Measurements from ENCODE around the gene TSPAN17.
"Not testable (repeated sequence)": the region's sequence is repeated elsewhere in the genome, so short reads cannot be mapped to it uniquely, and the experiment has no call there.

The TSPAN17 gene

DNA sequence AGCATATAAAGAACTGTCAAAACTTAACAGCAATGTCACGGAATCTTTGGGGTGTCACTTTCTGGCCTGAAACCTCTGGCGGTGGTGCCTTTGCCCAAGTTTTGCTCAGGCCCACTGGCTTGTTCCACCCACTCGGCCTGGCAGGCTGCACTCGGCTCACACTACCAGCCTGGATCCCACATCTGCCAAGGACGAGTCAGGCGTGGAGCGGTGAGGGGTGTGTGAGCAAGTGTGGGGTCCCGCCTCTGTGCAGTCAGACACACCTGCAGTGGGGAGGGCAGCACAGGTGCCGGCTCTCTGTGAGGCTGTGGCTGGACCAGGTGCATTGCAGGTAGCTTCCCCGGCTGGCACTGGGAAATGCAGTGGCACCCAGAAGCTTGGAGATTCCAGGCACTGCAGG is 40.0 kb downstream of the TSPAN17 start:
- no peak for DNase-seq

DNA sequence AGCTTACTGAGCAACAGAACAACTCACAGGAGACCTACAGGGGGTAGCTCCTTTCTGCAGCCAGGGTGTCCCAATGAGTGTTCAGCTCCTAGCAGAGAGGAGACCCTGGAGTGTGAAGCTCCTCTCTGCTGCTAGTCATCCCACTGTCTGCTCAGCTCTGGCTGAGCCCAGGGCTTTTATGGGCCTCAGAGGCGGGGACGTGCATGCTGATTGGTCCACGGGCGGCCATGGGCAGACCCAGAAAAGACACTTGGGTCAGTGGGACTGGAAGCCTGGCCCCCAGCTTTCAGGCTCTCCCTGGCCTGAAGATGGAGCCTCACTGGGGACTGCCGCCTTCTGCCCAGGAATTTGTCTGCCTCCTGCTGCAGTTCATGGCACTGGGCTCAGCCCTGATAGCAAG is 40.6 kb downstream of the TSPAN17 start:
- no peak for DNase-seq

DNA sequence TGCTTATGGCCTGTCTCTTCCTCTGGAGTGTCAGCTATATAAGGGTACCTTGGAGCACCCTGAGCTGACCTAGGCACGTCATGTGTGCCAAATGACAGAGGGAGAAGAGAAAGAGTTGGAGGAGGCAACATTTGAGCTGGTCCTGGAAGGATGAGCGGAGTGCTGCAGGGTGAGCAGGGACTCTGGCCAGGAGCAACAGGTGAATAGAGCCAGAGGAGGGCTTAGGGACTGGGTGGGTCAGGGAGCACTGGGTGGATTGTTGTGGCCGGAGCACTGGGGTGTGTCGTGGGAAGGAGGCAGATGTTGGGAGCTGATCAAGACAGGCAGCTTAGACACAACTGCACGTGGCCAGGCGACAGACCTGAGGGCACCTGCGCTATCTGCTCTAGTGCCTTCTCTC is 43.6 kb downstream of the TSPAN17 start:
- DNase-seq: no peak

DNA sequence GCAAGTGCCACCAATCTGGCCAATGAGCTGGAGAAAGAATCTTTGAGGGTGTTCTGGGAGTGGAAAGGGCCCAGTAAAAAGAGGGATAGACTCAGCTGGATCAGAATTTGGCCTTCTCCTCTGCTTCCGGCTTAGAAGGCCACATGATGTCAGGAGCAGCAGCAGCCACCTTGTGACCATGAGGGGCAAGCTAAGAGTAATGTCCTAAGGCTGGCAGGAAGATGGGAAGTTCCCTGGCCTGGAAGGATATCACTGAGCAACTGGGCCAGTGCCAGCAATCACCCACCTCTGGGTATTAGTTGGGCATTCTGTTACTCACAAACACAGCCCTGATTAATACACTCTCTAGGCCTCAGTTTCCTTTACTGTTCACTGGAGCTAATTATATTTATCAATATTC is 44.2 kb downstream of the TSPAN17 start:
- no peak for DNase-seq

DNA sequence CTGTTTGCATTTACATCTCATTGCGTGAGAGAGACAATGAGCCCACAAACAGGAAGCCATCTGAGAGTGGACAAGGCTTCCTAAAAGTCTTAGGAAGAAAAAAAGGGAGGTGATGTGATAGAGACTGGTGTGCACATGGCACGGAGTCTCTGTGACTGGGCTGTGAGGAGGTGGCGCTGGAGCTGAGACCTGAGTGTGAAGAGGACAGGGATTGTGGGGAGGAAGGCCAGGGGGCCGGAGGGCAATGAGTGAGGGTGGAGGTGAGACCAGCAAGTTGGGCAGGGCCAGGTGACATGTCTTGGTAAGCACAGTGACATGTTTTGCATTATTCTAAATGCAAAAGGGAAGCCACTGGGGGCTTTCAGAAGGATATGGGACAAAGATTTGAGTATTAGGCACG is 45.0 kb downstream of the TSPAN17 start:
- DNase-seq: no peak

DNA sequence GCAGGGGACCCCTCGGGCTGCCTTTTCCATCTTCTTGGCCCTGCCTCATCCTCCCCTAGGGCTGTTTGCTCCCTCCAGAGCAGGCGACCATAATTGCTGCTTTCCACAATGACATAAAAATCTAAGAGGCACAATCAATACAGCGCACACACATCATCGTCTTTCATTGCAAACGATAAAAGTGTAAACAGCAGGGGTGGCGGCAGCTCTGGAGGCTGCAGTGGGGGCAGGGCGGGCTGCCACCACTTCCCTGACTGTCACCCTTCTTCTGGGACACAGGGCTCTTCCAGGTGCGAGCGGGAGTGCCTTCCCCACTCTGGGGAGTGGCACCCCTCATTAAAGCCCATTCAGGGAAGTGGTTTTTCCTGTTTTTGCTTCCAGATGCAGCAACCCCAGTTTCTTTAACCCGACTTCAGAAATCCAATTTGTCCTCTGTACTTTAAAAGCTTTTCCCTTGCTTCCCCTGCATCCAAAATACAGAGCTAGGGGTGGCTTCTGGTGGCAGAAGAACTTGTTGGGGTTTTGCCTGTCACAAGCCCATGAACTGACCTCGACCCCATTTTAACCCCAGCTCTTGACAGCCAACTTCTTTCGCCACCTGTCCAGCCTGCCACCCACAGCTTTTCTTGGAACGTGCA is 45.7 kb downstream of the TSPAN17 start:
- DNase-seq: no peak

DNA sequence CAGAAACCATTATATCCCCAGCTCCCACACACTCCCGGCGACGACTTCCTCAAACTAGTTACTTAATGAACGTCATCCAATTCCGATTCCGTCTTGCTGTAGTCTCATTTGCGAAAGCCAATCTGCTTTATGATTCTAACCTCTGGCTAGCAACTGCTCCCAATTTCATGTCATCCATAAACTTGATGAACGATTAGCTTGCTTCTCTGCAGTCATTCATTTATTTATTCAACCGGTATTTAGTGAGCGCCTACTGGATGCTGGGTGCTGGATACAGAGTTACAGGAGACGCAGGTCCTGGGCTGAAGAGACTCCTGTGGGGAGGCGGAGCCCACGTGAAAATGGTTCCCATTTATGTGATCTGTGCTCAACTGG is 46.2 kb downstream of the TSPAN17 start:
- DNase-seq: no peak

DNA sequence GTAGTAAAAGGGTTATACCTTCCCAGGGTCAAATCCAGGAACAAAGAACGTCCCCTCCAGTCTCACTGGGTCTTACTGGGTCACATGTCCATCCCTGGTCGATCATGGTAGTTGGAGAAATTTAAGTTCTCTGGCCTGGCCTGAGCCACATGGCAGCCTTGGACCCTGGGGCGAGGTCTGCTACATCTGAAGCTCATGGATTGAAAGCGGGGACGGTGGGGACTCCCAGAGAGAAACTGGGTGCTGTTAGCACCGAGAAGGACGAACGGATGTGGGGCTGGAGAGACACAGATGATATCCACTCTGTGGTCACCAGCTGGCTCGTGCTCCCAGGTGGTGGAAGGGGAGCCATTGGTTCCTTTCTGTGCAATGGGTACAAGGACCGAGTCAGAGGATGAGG is 46.9 kb downstream of the TSPAN17 start:
- no peak for DNase-seq

DNA sequence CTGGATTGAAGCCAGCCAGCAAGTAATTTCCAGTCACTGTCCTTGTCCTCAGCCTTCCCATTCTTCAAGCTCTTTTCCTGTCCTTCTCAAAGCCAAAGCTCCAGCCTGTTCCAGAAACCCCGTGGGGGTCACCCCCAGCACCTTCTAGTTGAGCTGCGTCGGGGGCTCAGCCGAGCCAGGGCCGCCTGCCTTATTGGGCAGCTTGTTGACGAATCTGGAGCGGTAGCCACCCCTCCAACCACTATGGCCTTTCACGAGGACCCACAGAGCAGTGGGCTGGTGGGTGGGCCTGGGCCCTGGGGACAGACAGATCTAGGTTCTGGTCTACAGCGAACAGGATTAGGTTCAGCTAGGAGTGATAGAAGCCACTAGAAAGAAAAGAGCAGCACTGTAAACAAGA is 47.3 kb downstream of the TSPAN17 start:
- no peak for DNase-seq

DNA sequence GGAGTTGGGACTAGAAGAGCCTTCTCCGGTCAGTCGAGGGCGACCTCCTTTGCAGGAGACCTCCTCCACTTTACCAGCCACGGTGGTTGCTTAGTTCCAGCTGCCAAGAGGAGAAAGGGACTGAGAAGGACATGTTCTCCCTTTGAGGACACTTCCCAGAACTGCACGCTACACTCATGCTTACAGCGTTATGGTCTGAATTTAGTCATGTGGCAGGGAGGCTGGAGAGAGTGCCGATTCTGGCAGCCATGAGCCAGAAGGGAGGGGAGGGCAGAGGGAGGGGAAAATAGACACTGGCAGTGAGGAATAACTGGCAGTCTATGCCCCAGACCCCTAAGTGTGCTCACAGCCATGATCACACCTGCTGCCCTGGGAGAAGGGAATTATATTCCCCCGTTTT is 47.8 kb downstream of the TSPAN17 start:
- no peak for DNase-seq

DNA sequence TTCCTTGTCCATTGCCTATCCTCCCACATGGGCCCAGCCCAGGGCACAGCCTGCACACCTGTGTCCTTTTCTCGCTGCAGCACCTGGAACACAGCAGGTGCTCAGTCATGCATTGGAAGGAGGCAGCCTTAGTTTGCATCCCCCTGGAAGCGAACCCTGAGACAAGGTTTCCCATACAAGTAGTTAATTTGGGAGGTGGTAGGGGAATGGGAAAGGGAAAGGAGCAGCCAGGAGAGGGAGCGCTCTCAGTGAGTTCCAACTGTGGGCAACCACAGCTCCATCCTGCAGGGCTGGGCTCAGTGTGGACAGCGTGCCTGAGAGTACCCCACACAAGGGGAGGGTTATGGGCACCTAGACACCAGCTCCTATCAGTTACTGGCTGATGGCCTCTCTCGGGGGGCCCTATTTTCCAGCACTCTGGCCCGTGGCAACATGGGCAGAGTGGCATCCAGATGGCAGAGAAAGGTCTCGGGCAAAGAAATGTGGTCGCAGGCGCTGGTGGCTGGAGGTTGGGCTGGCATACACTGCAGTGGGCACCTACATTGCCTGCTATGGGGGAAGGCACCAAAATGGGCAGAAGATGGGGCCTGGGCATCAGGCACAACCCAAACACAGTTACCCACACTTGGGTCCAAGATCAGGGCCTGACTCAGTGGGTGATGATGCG is 50.1 kb downstream of the TSPAN17 start:
- DNase-seq: no peak

DNA sequence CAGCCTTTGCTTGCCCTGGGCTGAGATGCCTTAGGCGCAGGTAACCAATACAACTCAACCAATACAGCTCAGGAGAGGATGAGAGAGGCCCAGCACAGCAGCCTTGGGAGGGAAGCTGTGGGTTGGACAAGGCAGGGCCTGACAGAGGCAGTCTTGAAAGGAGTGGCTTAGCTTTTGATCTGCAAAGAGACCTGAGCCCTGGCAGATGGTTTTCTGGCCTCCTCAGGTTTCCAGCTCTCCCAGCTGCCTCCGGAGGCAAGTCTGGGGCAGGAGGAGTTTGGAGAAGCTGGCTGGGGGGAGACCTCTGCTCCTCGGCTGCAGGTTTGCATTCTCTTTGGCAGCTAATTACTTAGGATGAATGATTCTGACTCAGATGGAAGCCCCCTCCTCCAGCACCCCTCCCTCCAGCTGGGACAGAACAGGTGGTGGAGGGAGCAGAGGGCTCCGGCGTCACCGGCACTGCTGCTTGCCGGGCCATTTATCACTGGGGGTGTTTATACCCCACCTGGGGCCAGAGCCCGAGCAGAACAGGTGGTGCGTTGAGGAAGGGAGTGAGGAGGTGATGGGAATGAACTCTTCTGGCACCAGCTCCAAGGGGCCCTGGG is 50.8 kb downstream of the TSPAN17 start:
- DNase-seq: no peak

DNA sequence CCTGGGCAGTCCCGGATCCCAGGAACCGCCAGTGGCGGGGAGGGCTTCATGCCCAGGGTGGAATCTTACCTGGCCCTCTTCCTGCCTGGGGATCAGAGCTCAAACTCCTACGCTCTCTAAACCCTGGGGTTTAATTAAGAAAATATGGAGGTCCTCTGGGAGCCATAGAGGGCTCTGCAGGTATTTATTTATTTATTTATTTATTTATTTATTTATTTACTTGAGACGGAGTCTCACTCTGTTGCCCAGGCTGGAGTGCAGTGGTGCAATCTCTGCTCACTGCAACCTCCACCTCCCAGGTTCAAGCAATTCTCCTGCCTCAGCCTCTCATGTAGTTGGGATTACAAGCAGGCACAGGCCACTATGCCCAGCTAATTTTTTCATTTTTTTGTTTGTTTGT is 52.2 kb downstream of the TSPAN17 start:
- not testable (repeated sequence) for DNase-seq

DNA sequence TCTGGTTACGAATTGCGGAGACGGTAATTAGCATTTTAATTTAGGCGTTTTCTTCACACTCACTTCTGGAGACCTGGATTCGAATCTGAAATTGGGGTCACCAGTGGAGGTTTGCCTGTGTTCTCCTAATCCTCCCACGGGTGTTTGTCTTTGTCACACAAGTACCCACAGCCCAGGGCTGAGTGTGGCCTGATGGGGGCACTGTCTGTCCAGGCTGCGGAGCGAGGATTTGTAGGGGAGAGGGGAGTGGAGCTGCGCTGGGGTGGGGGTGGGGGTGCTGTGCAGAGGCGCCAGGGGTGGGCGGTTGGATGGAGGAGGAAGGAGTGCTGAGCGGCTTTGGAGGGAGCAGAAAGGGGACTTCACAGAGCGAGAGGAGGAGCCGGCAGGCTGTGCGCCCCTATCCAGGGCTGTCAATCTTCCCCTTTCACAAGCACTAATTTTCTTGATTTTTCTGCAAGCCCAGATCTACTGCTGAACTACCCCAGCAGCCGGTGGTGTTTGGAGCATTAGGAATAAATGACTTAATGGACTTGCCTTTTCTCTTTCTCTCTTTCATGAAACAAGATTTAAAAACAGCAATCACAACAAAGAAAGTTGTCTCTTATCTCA is 53.1 kb downstream of the TSPAN17 start:
- no peak for DNase-seq

DNA sequence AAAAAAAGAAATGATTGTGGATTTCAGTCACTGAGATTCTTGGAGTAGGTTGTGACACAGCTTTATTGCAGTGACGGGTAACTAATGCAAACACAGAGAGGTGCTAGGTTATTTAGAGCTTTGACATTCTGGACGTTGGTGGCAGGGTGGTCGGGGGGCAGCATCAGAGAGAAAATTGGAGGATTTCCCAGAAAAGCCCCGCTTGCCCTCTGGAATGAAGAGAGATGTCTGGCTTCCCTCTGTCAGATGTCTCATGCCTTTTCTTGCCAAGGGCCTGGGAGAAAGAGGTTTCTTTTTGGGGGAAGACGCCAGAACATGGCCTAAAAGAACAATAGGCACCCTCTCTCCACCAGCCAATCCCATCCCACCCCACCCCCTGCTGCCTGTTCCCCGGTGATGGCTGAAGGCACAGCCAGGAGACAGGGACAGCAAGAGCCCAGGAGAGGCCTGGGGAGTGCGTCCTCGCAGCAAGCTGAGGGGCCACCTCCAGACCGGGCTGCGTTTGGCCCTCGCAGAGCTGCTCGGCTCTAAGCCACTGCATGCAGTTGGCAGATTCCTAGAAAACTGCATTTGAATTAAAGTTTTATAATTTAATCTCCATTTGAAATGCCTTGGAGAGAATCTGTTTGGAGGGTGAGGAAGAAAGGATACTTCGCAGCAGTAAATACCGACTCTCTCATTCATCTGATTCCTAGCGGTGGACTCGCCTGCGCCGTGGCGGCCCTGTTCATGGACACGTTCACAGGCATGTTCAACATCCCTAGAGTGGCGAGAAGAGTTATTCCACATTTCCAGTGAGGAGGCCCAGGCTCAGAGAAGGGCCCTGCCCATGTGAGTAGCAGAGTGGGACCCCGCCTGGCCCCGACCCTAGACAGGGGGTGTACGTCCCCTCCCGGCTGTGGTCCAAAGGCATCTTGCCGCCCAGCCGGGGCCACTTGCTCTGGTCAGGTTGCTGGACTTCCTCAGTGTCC is 55.7 kb downstream of the TSPAN17 start:
- DNase-seq: no peak

DNA sequence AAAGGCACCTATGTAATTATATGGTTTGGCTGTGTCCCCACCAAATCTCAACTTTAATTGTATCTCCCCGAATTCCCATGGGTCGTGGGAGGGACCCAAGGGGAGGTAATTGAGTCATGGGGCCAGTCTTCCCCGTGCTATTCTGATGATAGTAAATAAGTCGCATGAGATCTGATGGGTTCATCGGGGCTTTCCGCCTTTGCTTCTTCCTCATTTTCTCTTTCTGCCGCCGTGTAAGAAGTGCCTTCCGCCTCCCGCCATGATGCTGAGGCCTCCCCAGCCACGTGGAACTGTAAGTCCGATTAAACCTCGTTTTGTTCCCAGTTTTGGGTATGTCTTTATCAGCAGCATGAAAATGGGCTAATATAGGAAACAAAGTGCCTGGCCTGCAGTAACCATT is 56.6 kb downstream of the TSPAN17 start:
- DNase-seq: no peak

DNA sequence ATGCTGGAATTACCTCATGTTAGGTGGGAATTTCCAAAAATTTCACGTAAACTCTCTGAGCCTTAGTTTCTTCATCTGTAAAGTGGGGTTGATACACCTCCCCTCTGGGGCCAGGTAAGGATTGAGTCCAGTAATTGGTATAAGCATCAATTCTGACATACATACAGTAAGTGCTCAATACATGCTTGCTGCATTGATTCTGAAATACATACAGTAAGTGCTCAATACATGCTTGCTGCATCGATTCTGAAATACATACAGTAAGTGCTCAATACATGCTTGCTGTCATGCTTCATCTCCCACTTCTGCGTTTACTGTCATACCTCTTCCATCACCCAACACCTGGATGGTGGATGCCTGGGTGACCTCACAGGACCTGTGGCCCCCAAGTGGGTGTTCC is 57.1 kb downstream of the TSPAN17 start:
- DNase-seq: no peak

DNA sequence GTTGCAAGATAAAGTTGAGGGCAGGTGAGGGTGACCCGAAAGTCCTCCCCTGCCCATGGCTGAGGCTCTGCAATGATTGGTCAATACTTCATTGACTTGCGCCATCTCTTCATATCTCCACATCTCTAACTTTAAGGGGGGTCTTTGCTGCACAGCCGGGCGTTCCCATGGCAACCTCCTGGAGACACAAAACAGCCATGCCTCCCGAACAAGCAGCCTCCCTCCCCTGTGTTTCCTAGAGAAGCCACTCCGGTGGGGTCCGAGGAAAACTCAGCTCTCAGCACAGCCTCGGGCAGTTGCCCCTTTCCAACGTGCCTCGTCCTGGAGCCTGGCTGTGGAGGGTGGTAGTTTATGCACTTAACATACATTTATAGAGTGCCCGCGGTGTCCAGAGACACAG is 57.5 kb downstream of the TSPAN17 start:
- no peak for DNase-seq

All from CD4-positive, alpha-beta T cell treated with Interleukin-15 for 1 hour (primary cell).